ENCODE results near the gene ZFAND6. TPM values are rescaled to one million over a fixed set of nuclear protein-coding genes. Genes with fewer than 3 reads are reported as not detected.

Gene ZFAND6
- total RNA-seq, 1 donor from 2014 or later, result 43.5 TPM

DNA sequence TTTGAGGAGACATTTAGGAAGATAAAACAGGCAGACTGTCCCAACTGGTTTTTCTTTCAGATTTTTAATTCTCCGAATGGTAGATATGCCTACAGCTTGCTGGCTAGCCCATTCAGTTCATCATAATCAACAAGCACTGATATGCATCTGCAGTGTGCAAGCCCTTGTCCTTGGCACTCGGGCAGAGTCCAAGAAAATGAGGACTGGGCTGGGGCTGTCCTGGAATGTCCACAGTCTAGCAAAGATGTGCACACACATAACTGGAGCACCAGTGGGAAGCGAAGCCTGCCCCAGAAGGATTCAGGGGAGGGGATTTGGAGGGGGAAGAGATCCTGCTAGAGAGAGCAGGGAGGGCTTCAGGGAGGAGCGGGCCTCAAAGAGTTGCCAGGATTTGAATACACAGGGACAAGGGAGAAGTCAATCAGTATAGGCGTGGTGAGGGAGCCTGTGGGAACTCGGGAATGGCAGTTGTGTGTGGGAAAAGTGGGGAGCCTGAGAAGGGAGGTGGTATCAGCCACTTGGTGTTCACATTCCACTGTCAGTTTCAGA, 102.1 kb downstream of the ZFAND6 start:
- peaks cover 24% of the 10 kb centered on the region for H3K4me1 Mint-ChIP-seq
- peaks cover 4% of the 10 kb centered on the region for H3K9me3 Mint-ChIP-seq
- H3K27ac Mint-ChIP-seq, result peak overlapping the region; percentile 85
- intact Hi-C loops (cut with micrococcal nuclease), result no loop called here
- no peaks in the 10 kb centered on the region for H3K27me3 Mint-ChIP-seq
- peak overlapping the region; percentile 55 for H3K4me3 Mint-ChIP-seq
- DNase-seq, result no peak
- peaks cover 54% of the 10 kb centered on the region for H3K36me3 Mint-ChIP-seq (ENCODE audit: low read depth)

DNA sequence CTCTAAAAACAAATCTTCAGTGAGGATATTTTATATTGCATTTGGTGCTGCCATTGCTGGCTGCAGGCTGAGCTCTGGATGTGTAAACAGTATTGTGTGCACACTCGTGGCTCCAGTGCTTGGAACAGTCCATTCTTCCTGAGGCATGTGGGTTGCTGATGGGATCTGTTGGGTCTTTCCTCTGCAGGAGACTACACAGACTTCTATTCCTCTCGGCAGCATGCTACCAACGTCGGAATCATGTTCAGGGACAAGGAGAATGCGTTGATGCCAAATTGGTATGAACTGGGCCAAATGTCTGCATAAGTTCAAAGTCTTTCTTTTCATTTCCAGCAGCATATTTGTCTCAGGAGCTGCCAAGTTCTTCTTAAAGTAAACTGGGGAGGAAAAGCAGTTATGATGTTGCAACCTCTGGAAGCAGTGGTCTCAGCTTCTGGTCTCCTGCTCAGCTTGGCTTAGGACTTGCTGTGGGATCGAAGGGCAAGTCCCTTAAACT, 102.6 kb downstream of the ZFAND6 start:
- Mint-ChIP-seq H3K9me3 (peaks cover 4% of the 10 kb centered on the region), H3K27me3 (no peaks in the 10 kb centered on the region), H3K4me3 (no peak overlapping the region), H3K36me3 (ENCODE audit: low read depth) (peaks cover 54% of the 10 kb centered on the region), H3K4me1 (peaks cover 24% of the 10 kb centered on the region), H3K27ac (no peak overlapping the region)
- no peak for DNase-seq
- intact Hi-C loops (cut with micrococcal nuclease), result no loop called here

DNA sequence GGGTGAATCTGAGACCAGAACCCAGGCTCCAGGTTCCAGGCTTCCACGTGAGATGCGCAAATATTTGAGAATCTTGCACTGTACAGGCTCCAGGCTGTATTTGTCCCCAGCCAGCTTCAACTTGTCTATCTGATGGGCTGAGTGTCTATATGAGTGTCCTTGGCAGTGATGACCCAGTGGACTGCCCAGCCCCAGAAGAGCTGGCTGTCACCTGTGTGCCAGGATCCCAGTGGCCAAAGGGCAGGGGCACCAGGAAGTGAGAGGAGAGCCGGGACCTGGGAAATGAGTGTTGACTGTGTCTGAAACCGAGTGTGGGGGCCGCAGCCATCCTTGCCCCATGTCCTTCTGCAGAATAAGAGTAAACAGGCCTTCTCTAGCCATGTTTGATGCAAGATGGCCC, 103.7 kb downstream of the ZFAND6 start:
- Mint-ChIP-seq H3K4me1 (peaks cover 24% of the 10 kb centered on the region), H3K36me3 (ENCODE audit: low read depth) (peaks cover 51% of the 10 kb centered on the region), H3K27me3 (no peaks in the 10 kb centered on the region), H3K4me3 (no peak overlapping the region), H3K9me3 (peaks cover 4% of the 10 kb centered on the region), H3K27ac (no peak overlapping the region)
- intact Hi-C loops (cut with micrococcal nuclease), result no loop called here
- no peak for DNase-seq

DNA sequence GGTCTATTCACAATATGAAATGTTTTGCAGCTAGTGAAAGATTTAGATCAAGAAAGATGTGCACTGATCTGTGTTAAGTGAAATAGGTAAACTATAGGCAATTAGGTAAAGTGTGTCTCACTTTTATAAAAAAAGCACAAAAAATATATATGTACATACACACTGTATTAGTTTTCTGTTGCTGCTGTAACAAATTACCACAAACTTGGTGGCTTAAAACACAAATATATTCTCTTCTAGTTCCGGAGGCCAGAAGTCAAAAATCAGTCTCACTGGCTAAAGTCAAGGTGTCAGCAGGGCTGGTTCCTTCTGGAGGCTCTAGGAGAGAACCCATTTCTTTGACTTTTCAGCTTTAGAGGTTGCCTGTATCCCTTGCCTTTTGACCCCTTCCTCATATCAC, 104.4 kb downstream of the ZFAND6 start:
- no peak for DNase-seq
- no peak overlapping the region for H3K27ac Mint-ChIP-seq
- H3K9me3 Mint-ChIP-seq, result peaks cover 4% of the 10 kb centered on the region
- H3K36me3 Mint-ChIP-seq (ENCODE audit: low read depth), result peaks cover 52% of the 10 kb centered on the region
- H3K4me1 Mint-ChIP-seq, result peaks cover 22% of the 10 kb centered on the region
- H3K27me3 Mint-ChIP-seq, result no peaks in the 10 kb centered on the region
- no peak overlapping the region for H3K4me3 Mint-ChIP-seq
- intact Hi-C loops (cut with micrococcal nuclease), result no loop called here

DNA sequence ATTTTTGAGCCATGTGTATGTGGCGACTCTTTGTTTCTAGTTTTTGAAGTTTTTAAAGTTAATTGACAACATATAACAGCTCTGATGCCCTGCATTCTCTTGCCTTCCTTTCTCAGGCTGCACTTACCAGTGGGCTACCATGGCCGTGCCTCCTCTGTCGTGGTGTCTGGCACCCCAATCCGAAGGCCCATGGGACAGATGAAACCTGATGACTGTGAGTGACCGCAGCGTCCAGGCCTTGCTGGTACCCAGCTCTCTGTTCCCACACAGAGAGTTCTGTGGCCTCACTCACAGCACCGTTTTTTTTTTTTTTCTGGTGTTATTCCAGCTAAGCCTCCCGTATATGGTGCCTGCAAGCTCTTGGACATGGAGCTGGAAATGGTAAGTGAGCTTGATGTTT, 108.5 kb downstream of the ZFAND6 start:
- DNase-seq, result no peak
- Mint-ChIP-seq H3K36me3 (ENCODE audit: low read depth) (peaks cover 36% of the 10 kb centered on the region), H3K27me3 (no peaks in the 10 kb centered on the region), H3K9me3 (peaks cover 4% of the 10 kb centered on the region), H3K4me3 (no peak overlapping the region), H3K4me1 (no peaks in the 10 kb centered on the region), H3K27ac (no peak overlapping the region)
- intact Hi-C loops (cut with micrococcal nuclease), result no loop called here

DNA sequence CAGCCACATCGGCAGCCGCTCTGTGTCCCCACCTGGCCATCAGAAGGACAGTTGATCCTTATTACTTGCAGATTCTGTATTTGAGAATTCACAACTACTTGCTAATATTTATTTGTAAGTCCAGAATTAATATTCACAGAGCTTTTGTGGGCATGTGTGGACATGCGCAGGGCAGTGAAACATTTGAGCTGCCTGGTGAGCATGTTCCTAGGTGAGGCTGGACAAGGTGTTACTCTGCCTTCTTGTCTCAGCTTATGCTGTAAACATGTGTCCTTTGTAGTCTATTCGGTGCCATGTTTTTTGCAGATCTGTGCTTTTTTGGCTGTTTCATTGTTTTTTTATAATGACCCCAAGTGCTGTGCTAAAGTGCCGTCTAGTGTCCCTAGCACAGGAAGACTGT, 108.9 kb downstream of the ZFAND6 start:
- Mint-ChIP-seq H3K9me3 (peaks cover 4% of the 10 kb centered on the region), H3K4me3 (no peak overlapping the region), H3K27me3 (no peaks in the 10 kb centered on the region), H3K36me3 (ENCODE audit: low read depth) (peaks cover 35% of the 10 kb centered on the region), H3K27ac (no peak overlapping the region), H3K4me1 (no peaks in the 10 kb centered on the region)
- no peak for DNase-seq
- intact Hi-C loops (cut with micrococcal nuclease), result no loop called here

DNA sequence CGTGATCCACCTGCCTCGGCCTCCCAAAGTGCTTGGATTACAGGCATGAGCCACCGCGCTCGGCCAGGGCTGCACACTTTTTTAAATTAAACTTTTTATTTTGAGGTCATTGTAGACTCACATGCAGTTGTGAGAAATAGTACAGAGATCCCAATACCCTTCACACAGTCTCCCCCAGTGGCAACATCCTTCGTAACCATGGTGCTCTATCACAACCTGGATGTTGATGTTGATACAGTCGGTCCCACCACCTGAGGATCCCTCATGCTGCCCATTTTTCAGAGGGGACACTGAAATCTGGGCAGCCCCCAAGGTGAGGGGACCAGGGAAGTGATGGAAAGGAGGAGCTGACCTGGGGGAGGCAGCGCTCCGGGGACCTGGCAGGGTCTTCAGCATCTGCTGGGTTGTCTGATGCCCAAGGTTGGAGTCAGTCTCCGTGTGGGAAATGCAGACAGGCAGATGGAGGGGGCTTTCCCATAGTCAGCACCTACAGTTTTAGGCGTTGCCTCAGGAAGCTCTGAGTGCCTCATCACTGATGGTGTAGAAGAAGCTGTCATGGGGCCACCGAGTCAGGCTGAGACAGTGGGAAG, 110.4 kb downstream of the ZFAND6 start:
- DNase-seq, result no peak
- no peak overlapping the region for H3K27ac Mint-ChIP-seq
- no peak overlapping the region for H3K4me3 Mint-ChIP-seq
- peaks cover 26% of the 10 kb centered on the region for H3K36me3 Mint-ChIP-seq (ENCODE audit: low read depth)
- no peaks in the 10 kb centered on the region for H3K9me3 Mint-ChIP-seq
- H3K4me1 Mint-ChIP-seq, result no peaks in the 10 kb centered on the region
- intact Hi-C loops (cut with micrococcal nuclease), result no loop called here
- no peaks in the 10 kb centered on the region for H3K27me3 Mint-ChIP-seq

DNA sequence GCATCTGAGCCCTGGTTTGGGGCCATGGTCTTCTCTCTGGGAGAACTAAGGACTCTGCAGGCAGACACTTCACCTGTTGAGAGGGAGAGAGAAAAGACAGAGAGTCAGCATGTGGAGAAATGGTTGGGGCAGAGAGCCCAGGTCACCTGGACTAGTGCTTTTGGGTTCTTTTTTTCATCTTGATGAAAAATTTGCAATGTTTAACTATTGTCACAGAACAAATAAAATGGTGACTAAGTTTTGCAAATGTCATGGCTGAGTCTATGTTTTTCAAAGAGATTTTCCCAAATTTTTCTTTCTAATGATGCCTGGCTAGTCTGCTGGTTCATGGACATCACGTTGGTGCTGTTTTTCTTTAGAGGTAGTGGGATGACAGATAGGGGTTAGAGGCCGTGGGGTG, 111.1 kb downstream of the ZFAND6 start:
- no peak overlapping the region for H3K4me3 Mint-ChIP-seq
- no peak overlapping the region for H3K27ac Mint-ChIP-seq
- no peaks in the 10 kb centered on the region for H3K4me1 Mint-ChIP-seq
- intact Hi-C loops (cut with micrococcal nuclease), result no loop called here
- no peak for DNase-seq
- H3K36me3 Mint-ChIP-seq (ENCODE audit: low read depth), result peaks cover 29% of the 10 kb centered on the region
- H3K9me3 Mint-ChIP-seq, result no peaks in the 10 kb centered on the region
- H3K27me3 Mint-ChIP-seq, result no peaks in the 10 kb centered on the region

DNA sequence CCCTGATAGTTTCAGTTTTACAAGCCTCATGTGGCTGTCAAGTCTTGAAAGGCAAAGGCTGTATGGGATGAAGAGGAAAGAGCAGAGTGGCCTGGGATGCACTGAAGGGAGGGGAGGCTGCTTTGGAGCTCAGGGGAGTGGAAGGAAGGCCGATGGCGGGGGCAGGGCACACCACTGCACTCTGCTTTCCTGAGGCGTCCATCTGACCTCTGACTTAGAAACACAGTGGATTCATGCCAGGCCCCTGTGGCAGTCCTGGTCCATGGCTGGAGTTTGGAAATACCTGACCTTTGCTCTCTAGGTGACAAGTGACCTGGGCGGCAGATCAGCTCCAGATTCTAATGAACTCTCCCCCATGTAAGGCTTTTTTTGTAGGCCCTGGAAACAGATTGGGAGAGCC, 112.3 kb downstream of the ZFAND6 start:
- H3K36me3 Mint-ChIP-seq (ENCODE audit: low read depth), result peaks cover 35% of the 10 kb centered on the region
- H3K9me3 Mint-ChIP-seq, result no peaks in the 10 kb centered on the region
- intact Hi-C loops (cut with micrococcal nuclease), result loop anchor here (2.0 kb wide), 2 partner anchors 19 to 113 kb away; partner anchors contain the start of genes FAH and ZFAND6
- no peaks in the 10 kb centered on the region for H3K27me3 Mint-ChIP-seq
- H3K4me1 Mint-ChIP-seq, result no peaks in the 10 kb centered on the region
- H3K27ac Mint-ChIP-seq, result no peak overlapping the region
- DNase-seq, result no peak
- no peak overlapping the region for H3K4me3 Mint-ChIP-seq

DNA sequence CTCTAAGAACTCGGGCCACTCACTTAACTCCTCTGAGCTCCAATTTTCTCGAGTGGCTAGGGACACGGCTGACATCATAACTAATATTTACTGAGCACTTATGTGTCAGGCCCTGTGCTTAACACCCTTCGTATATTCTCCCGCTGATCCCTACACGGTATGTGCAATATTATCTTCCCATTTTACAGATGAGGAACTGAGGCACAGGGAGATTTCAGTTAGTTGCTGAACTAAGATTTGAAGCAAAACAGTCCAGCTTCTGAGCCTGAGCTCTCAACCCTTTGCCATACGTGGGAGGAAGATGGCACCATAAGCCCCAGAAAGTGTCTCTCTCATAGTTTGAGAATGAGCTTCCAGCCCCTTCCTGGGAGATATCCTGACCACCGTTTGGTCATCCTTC, 112.9 kb downstream of the ZFAND6 start:
- intact Hi-C loops (cut with micrococcal nuclease), result loop anchor here (2.0 kb wide), 2 partner anchors 20 to 114 kb away; partner anchors contain the start of genes FAH and ZFAND6
- H3K27ac Mint-ChIP-seq, result no peak overlapping the region

DNA sequence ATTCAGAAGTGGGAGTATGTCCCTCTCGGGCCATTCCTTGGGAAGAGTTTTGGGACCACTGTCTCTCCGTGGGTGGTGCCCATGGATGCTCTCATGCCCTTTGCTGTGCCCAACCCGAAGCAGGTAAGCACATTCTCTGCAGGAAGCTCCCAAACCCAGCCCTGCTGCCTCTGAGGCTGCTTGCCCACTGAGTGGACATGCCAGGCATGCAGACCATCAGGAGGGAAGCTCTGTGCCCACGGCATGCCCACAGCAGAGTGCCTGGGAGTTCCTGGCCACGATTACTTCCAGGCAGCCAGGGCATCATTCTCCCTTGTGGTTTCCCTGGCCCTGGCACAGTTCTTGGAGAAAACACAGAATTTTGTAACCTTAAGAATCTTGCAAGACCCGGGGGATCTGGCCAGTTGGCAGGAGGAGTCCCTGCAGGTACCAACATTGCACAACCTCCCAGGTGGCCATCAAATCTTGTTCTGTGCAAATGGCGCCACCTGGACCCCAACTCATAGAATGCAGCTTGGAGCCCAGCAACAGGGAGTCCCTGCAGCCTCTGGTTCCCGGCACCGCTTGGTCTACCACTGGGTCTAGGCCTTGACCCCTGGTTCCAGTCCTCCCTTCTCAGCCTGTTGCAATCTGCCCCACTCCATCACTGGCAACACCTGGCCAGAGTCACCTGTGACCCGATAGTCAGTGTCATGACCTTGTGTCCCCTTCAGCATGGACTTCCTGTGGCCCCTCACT, 113.7 kb downstream of the ZFAND6 start:
- Mint-ChIP-seq H3K27me3 (no peaks in the 10 kb centered on the region), H3K4me1 (no peaks in the 10 kb centered on the region), H3K4me3 (no peak overlapping the region), H3K9me3 (no peaks in the 10 kb centered on the region), H3K36me3 (ENCODE audit: low read depth) (peaks cover 42% of the 10 kb centered on the region), H3K27ac (no peak overlapping the region)
- DNase-seq, result peak; percentile 92
- intact Hi-C loops (cut with micrococcal nuclease), result loop anchor here (2.0 kb wide), 2 partner anchors 20 to 114 kb away; partner anchors contain the start of genes FAH and ZFAND6

More for the DNA sequence above, 112.9 kb downstream of the ZFAND6 start:
- Mint-ChIP-seq H3K4me3 (no peak overlapping the region), H3K4me1 (no peaks in the 10 kb centered on the region), H3K9me3 (no peaks in the 10 kb centered on the region), H3K27me3 (no peaks in the 10 kb centered on the region), H3K36me3 (ENCODE audit: low read depth) (peaks cover 40% of the 10 kb centered on the region)
- DNase-seq, result no peak

DNA sequence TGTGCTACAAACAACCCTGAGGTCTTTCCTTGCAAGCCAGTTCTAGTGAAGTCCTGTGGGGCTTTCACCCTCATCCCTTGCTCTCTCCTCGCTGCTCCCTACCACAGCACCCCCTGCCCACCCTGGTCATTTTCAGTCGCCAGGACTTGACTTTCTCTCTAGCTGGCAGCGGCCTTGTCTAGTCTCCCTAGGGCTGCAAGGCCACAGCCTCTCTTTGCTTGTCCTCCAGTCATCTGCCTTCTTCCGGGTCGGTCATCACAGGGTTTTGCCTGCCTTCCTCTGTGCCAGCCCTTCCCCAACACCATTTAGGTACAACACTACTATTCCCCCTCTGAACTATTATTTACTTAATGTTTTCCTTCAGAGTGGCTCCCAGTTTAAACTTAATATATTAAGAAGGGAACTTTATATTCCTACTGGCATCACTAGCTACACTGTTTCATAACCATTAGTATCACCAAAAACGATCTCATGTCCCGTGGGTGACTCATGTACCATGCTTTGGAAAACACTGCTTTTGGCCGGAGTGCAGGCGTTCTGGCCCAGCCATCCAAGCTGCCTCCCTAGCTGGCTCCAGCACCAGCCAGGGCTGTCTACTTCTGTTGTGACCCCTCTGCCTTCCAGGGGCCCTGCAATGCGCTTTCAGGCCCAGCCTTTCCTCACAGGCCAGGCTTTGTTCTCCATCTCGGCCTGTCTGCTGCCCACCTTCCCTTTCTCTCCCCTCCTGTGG, 114.7 kb downstream of the ZFAND6 start:
- Mint-ChIP-seq H3K36me3 (ENCODE audit: low read depth) (peaks cover 44% of the 10 kb centered on the region), H3K4me3 (no peak overlapping the region), H3K9me3 (no peaks in the 10 kb centered on the region), H3K27ac (no peak overlapping the region), H3K4me1 (no peaks in the 10 kb centered on the region), H3K27me3 (no peaks in the 10 kb centered on the region)
- DNase-seq, result no peak
- intact Hi-C loops (cut with micrococcal nuclease), result no loop called here

DNA sequence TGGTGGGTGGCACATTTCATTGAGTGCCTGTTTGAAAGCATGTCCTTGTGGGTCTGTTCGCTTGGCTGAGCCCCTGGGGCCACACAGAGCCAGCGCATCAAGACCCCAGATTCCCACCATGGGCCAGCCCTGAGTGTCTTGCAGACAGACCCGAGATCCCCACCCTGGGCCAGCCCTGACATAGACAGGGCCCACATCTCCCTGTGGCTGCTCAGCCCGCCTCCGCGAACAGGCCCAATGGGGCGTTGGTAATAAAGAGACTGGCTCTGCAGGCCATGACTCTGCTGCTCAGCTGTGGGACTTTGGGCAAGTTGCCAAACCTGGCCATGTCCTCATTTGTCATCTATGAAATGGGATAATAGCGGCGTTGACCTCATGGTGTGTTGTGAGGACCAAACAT, 116.0 kb downstream of the ZFAND6 start:
- H3K27me3 Mint-ChIP-seq, result no peaks in the 10 kb centered on the region
- no peaks in the 10 kb centered on the region for H3K9me3 Mint-ChIP-seq
- DNase-seq, result no peak
- H3K4me3 Mint-ChIP-seq, result no peak overlapping the region
- H3K36me3 Mint-ChIP-seq (ENCODE audit: low read depth), result peaks cover 48% of the 10 kb centered on the region
- H3K4me1 Mint-ChIP-seq, result no peaks in the 10 kb centered on the region
- intact Hi-C loops (cut with micrococcal nuclease), result no loop called here
- H3K27ac Mint-ChIP-seq, result no peak overlapping the region

DNA sequence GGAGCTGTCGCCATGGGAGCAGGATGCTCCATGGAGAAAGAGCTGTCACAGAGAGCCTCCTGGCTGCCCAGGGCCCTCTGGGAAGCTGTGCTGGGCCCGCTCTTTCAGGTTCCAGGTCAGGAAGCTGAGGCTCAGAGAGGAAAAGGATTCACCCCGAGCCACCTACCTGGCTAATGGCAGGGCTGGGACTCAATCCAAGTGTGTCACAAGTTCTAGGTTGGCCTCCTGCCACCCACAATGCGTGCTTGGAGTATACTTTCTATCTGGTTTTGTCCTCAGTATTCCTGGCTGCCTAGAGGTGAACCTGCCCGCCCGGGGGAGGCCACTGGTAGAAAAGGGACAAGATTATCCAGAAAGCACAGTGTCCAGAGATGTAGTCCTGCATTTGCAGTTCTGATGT, 117.0 kb downstream of the ZFAND6 start:
- H3K27ac Mint-ChIP-seq, result no peak overlapping the region
- DNase-seq, result no peak
- peaks cover 46% of the 10 kb centered on the region for H3K36me3 Mint-ChIP-seq (ENCODE audit: low read depth)
- H3K4me3 Mint-ChIP-seq, result no peak overlapping the region
- intact Hi-C loops (cut with micrococcal nuclease), result no loop called here
- H3K4me1 Mint-ChIP-seq, result no peaks in the 10 kb centered on the region
- H3K9me3 Mint-ChIP-seq, result no peaks in the 10 kb centered on the region
- H3K27me3 Mint-ChIP-seq, result no peaks in the 10 kb centered on the region
